Smooth muscle cell (in vitro differentiated cells): Measurements from ENCODE around the gene TRIM32. TPM values are rescaled to one million over a fixed set of nuclear protein-coding genes. Genes with fewer than 3 reads are reported as not detected.
A peak's percentile ranks its signal among the peaks of the same experiment; 100 is the strongest.

ENCODE experiments used
- DNase-seq: peaks from one replicate; lab custom pipeline; 2025; ENCODE audit not compliant: unreplicated experiment; lab: John Stamatoyannopoulos, UW
- H2AFZ ChIP-seq: fragments of 200-600 bp; sonication (generic); 2 replicates; pipeline ENCODE4 v1.6.0; 2016; ENCODE audit warnings: antibody characterized with exemption, low read depth, mild to moderate bottlenecking
- H3F3A ChIP-seq: fragments of 200-600 bp; sonication (generic); 2 replicates; pipeline ENCODE4 v1.6.0; 2017; ENCODE audit warnings: antibody characterized with exemption, low read depth
- H3K27ac ChIP-seq: fragments of 200-600 bp; sonication (generic); 2 replicates; pipeline ENCODE4 v1.5.1; 2016; ENCODE audit warnings: low read depth, mild to moderate bottlenecking
- H3K27me3 ChIP-seq: fragments of 200-600 bp; sonication (generic); 2 replicates; pipeline ENCODE4 v1.6.1; 2016; ENCODE audit warnings: low read depth, mild to moderate bottlenecking
- H3K36me3 ChIP-seq: fragments of 200-600 bp; sonication (generic); 2 replicates; pipeline ENCODE4 v1.5.1; 2016; ENCODE audit warnings: low read depth
- H3K4me1 ChIP-seq: fragments of 200-600 bp; sonication (generic); 2 replicates; pipeline ENCODE4 v1.5.1; 2016; ENCODE audit warnings: low read depth
- H3K4me2 ChIP-seq: fragments of 200-600 bp; sonication (generic); 2 replicates; pipeline ENCODE4 v1.6.0; 2016; ENCODE audit warnings: mild to moderate bottlenecking
- H3K4me3 ChIP-seq: fragments of 200-600 bp; sonication (generic); 2 replicates; pipeline ENCODE4 v1.5.1; 2016; ENCODE audit warnings: mild to moderate bottlenecking
- H3K79me2 ChIP-seq: fragments of 200-600 bp; sonication (generic); 2 replicates; pipeline ENCODE4 v1.6.0; 2016; ENCODE audit warnings: low read depth, mild to moderate bottlenecking
- H3K9ac ChIP-seq: fragments of 200-600 bp; sonication (generic); 2 replicates; pipeline ENCODE4 v1.6.0; 2016; ENCODE audit warnings: low read depth
- H3K9me3 ChIP-seq: fragments of 200-600 bp; sonication (generic); replicated peaks from 2 replicates; pipeline ENCODE4 v1.5.1; 2016; ENCODE audit warnings: low read depth
- H4K20me1 ChIP-seq: fragments of 200-600 bp; sonication (generic); 2 replicates; pipeline ENCODE4 v1.6.0; 2016; ENCODE audit warnings: low read depth
- CTCF ChIP-seq: fragments of 200-600 bp; sonication (generic); IDR thresholded peaks from 2 replicates; pipeline ENCODE4 v1.5.1; 2017; ENCODE audit warnings: borderline replicate concordance, mild to moderate bottlenecking, antibody characterized with exemption; ENCODE audit not compliant: insufficient read depth, poor library complexity, severe bottlenecking
- WGBS: methylation state at CpG from one replicate; pipeline ENCODE4 v1.1.7; 2016; ENCODE audit warnings: low lambda C conversion rate; 5-methylcytosine and 5-hydroxymethylcytosine counted together
- polyA plus RNA-seq: library from polyadenylated mRNA; unstranded; fragments of >200 nt; fragmentation: Nextera tagmentation; extraction: Ambion mirVana; gene quantifications from 2 replicates; pipeline ENCODE4 v1.2.1, GENCODE V29; 2016
- total RNA-seq: library from RNA; depleted of rRNA; stranded (reverse); fragments of >200 nt; gene quantifications from 2 replicates; pipeline ENCODE4 v1.2.3, GENCODE V29; 2014

The TRIM32 gene
- total and polyA plus RNA-seq, 2 experiments from 2014 or later, result 21.5 to 22.7 TPM

GRCh38 chr9:116700882-116701865, 14.1 kb downstream of the TRIM32 start:
- WGBS, result 79% methylated on average over 2 of the region's 2 CpGs
- no peaks in the 10 kb centered on the region for H3K4me1 ChIP-seq
- H3K79me2 ChIP-seq, result peaks cover 16% of the 10 kb centered on the region
- H3K27me3 ChIP-seq, result no peaks in the 10 kb centered on the region
- peak overlapping the region; percentile 33 for H3K27ac ChIP-seq
- no peak overlapping the region for H2AFZ ChIP-seq
- H3K4me2 ChIP-seq, result no peak overlapping the region
- DNase-seq, result no peak
- TF ChIP-seq CTCF, result no peak
- no peaks in the 10 kb centered on the region for H3K9me3 ChIP-seq
- H4K20me1 ChIP-seq, result peaks cover 90% of the 10 kb centered on the region
- H3K36me3 ChIP-seq, result peaks cover 11% of the 10 kb centered on the region
- H3K4me3 ChIP-seq, result no peak overlapping the region
- H3K9ac ChIP-seq, result no peak overlapping the region
- H3F3A ChIP-seq, result peaks cover 8% of the 10 kb centered on the region

GRCh38 chr9:116701940-116702642, 15.0 kb downstream of the TRIM32 start:
- H2AFZ ChIP-seq, result no peak overlapping the region
- peak overlapping the region; percentile 33 for H3K27ac ChIP-seq
- H3F3A ChIP-seq, result peaks cover 8% of the 10 kb centered on the region
- H4K20me1 ChIP-seq, result peaks cover 89% of the 10 kb centered on the region
- H3K79me2 ChIP-seq, result peaks cover 12% of the 10 kb centered on the region
- H3K4me3 ChIP-seq, result no peak overlapping the region
- no peaks in the 10 kb centered on the region for H3K4me1 ChIP-seq
- H3K27me3 ChIP-seq, result no peaks in the 10 kb centered on the region
- no peak overlapping the region for H3K9ac ChIP-seq
- no peak for TF ChIP-seq CTCF
- H3K4me2 ChIP-seq, result no peak overlapping the region
- H3K36me3 ChIP-seq, result peaks cover 11% of the 10 kb centered on the region
- 87% methylated on average over 2 of the region's 2 CpGs for WGBS
- no peak for DNase-seq
- H3K9me3 ChIP-seq, result no peaks in the 10 kb centered on the region

- 80% methylated on average over 1 of the region's 3 CpGs for WGBS
- no peak overlapping the region for H3K9ac ChIP-seq
- H3F3A ChIP-seq, result peaks cover 8% of the 10 kb centered on the region
- H3K27me3 ChIP-seq, result no peaks in the 10 kb centered on the region
- H3K27ac ChIP-seq, result no peak overlapping the region
- no peak for DNase-seq
- H3K4me1 ChIP-seq, result no peaks in the 10 kb centered on the region
- H3K9me3 ChIP-seq, result no peaks in the 10 kb centered on the region
- peaks cover 12% of the 10 kb centered on the region for H3K79me2 ChIP-seq
- TF ChIP-seq CTCF, result no peak
- no peak overlapping the region for H3K4me3 ChIP-seq
- no peak overlapping the region for H2AFZ ChIP-seq
- H3K36me3 ChIP-seq, result peaks cover under 1% of the 10 kb centered on the region
- peaks cover 89% of the 10 kb centered on the region for H4K20me1 ChIP-seq
- no peak overlapping the region for H3K4me2 ChIP-seq
These were observed 16.5 kb downstream of the TRIM32 start for GRCh38 chr9:116703634-116704033.
